Smooth muscle cell (in vitro differentiated cells): ENCODE results near the gene KIAA1958. TPM values are rescaled to one million over a fixed set of nuclear protein-coding genes. Genes with fewer than 3 reads are reported as not detected.

ENCODE experiments used
- DNase-seq: peaks from one replicate; lab custom pipeline; 2025; ENCODE audit not compliant: unreplicated experiment; lab: John Stamatoyannopoulos, UW
- H2AFZ ChIP-seq: fragments of 200-600 bp; sonication (generic); 2 replicates; pipeline ENCODE4 v1.6.0; 2016; ENCODE audit warnings: antibody characterized with exemption, low read depth, mild to moderate bottlenecking
- H3F3A ChIP-seq: fragments of 200-600 bp; sonication (generic); 2 replicates; pipeline ENCODE4 v1.6.0; 2017; ENCODE audit warnings: antibody characterized with exemption, low read depth
- H3K27ac ChIP-seq: fragments of 200-600 bp; sonication (generic); 2 replicates; pipeline ENCODE4 v1.5.1; 2016; ENCODE audit warnings: low read depth, mild to moderate bottlenecking
- H3K27me3 ChIP-seq: fragments of 200-600 bp; sonication (generic); 2 replicates; pipeline ENCODE4 v1.6.1; 2016; ENCODE audit warnings: low read depth, mild to moderate bottlenecking
- H3K36me3 ChIP-seq: fragments of 200-600 bp; sonication (generic); 2 replicates; pipeline ENCODE4 v1.5.1; 2016; ENCODE audit warnings: low read depth
- H3K4me1 ChIP-seq: fragments of 200-600 bp; sonication (generic); 2 replicates; pipeline ENCODE4 v1.5.1; 2016; ENCODE audit warnings: low read depth
- H3K4me2 ChIP-seq: fragments of 200-600 bp; sonication (generic); 2 replicates; pipeline ENCODE4 v1.6.0; 2016; ENCODE audit warnings: mild to moderate bottlenecking
- H3K4me3 ChIP-seq: fragments of 200-600 bp; sonication (generic); 2 replicates; pipeline ENCODE4 v1.5.1; 2016; ENCODE audit warnings: mild to moderate bottlenecking
- H3K79me2 ChIP-seq: fragments of 200-600 bp; sonication (generic); 2 replicates; pipeline ENCODE4 v1.6.0; 2016; ENCODE audit warnings: low read depth, mild to moderate bottlenecking
- H3K9ac ChIP-seq: fragments of 200-600 bp; sonication (generic); 2 replicates; pipeline ENCODE4 v1.6.0; 2016; ENCODE audit warnings: low read depth
- H3K9me3 ChIP-seq: fragments of 200-600 bp; sonication (generic); replicated peaks from 2 replicates; pipeline ENCODE4 v1.5.1; 2016; ENCODE audit warnings: low read depth
- H4K20me1 ChIP-seq: fragments of 200-600 bp; sonication (generic); 2 replicates; pipeline ENCODE4 v1.6.0; 2016; ENCODE audit warnings: low read depth
- CTCF ChIP-seq: fragments of 200-600 bp; sonication (generic); IDR thresholded peaks from 2 replicates; pipeline ENCODE4 v1.5.1; 2017; ENCODE audit warnings: borderline replicate concordance, mild to moderate bottlenecking, antibody characterized with exemption; ENCODE audit not compliant: insufficient read depth, poor library complexity, severe bottlenecking
- WGBS: methylation state at CpG from one replicate; pipeline ENCODE4 v1.1.7; 2016; ENCODE audit warnings: low lambda C conversion rate; 5-methylcytosine and 5-hydroxymethylcytosine counted together
- polyA plus RNA-seq: library from polyadenylated mRNA; unstranded; fragments of >200 nt; fragmentation: Nextera tagmentation; extraction: Ambion mirVana; gene quantifications from 2 replicates; pipeline ENCODE4 v1.2.1, GENCODE V29; 2016
- total RNA-seq: library from RNA; depleted of rRNA; stranded (reverse); fragments of >200 nt; gene quantifications from 2 replicates; pipeline ENCODE4 v1.2.3, GENCODE V29; 2014

KIAA1958 gene
- total and polyA plus RNA-seq, 2 experiments from 2014 or later, result 1.1 to 1.8 TPM

- Histone ChIP-seq H4K20me1 (peaks cover 31% of the 10 kb centered on the region), H3K4me2 (no peak overlapping the region), H2AFZ (no peak overlapping the region), H3K9ac (no peak overlapping the region), H3K79me2 (peaks cover 51% of the 10 kb centered on the region), H3K9me3 (no peaks in the 10 kb centered on the region), H3K36me3 (no peaks in the 10 kb centered on the region), H3F3A (no peaks in the 10 kb centered on the region), H3K4me1 (peaks cover 5% of the 10 kb centered on the region), H3K27me3 (no peaks in the 10 kb centered on the region), H3K27ac (no peak overlapping the region), H3K4me3 (no peak overlapping the region)
- DNase-seq, result no peak
- TF ChIP-seq CTCF, result no peak
- WGBS, result 95% methylated on average over 3 of the region's 3 CpGs
These were observed 226.1 kb downstream of the KIAA1958 start for GRCh38 chr9:112712678-112713077.

GRCh38 chr9:112717661-112718331, 231.2 kb downstream of the KIAA1958 start, which contains the start of gene INIP:
INIP (minus strand) TSS chr9:112718117; CDS start chr9:112716485, 1,632 bp downstream.
- H3K27me3 ChIP-seq, result no peaks in the 10 kb centered on the region
- H3K36me3 ChIP-seq, result no peaks in the 10 kb centered on the region
- peak within 1 kb of the TSS; percentile 72 for H3K4me3 ChIP-seq
- H3F3A ChIP-seq, result peaks cover 7% of the 10 kb centered on the region
- peak within 1 kb of the TSS; percentile 93 for H3K4me2 ChIP-seq
- TF ChIP-seq CTCF, result no peak
- peak within 1 kb of the TSS; percentile 81 for H3K27ac ChIP-seq
- peak within 1 kb of the TSS; percentile 84 for H2AFZ ChIP-seq
- H4K20me1 ChIP-seq, result no peaks in the 10 kb centered on the region
- peaks cover 35% of the 10 kb centered on the region for H3K79me2 ChIP-seq
- no peaks in the 10 kb centered on the region for H3K9me3 ChIP-seq
- 1% methylated on average over 50 of the region's 51 CpGs for WGBS
- H3K9ac ChIP-seq, result peak within 1 kb of the TSS; percentile 84
- peaks cover 5% of the 10 kb centered on the region for H3K4me1 ChIP-seq
- peak; percentile 85 for DNase-seq

Other genes with a start within 250 kb of the KIAA1958 start
- gene PTBP3, start 153.2 kb upstream of the KIAA1958 start, total RNA-seq, result 51.5 and 53.2 TPM in 2 replicates
- gene PTBP3, start 153.2 kb upstream of the KIAA1958 start, polyA plus RNA-seq, result 9.5 and 14.7 TPM in 2 replicates
- 18.7 and 19.4 TPM in 2 replicates for gene HSDL2, start 106.7 kb upstream of the KIAA1958 start, total RNA-seq
- gene HSDL2, start 106.7 kb upstream of the KIAA1958 start, polyA plus RNA-seq, result 8.7 and 13.6 TPM in 2 replicates
- 25.8 and 32.7 TPM in 2 replicates for gene INIP, start 231.3 kb downstream of the KIAA1958 start, total RNA-seq
- 14.9 and 19.8 TPM in 2 replicates for gene INIP, start 231.3 kb downstream of the KIAA1958 start, polyA plus RNA-seq